GM19372 (cell line): ENCODE measurements around the gene CLCN2.

ENCODE experiments used
- ATAC-seq: cut with Tn5 transposase; IDR thresholded peaks from one replicate; pipeline ENCODE4 v1.9.1; 2021; ENCODE audit warnings: mild to moderate bottlenecking, low read depth, moderate library complexity; ENCODE audit not compliant: unreplicated experiment

CLCN2 gene

DNA sequence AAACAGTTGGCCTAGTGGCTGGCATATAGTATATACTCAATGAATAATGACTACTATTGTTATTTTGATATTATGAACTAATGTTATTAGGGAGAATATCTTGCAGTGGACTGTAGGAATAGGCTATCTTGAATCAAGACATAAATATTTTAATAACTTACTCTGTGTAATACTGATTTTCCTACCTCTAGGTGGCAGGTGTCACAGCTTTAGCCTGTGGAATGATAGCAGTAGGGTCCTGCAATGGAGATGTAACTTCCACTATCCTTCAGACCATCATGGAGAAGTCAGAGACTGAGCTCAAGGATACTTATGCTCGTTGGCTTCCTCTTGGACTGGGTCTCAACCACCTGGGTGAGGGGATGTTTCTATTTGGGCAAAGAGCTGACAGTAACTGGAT, 55.8 kb downstream of the CLCN2 start:
- ATAC-seq, result no peak

DNA sequence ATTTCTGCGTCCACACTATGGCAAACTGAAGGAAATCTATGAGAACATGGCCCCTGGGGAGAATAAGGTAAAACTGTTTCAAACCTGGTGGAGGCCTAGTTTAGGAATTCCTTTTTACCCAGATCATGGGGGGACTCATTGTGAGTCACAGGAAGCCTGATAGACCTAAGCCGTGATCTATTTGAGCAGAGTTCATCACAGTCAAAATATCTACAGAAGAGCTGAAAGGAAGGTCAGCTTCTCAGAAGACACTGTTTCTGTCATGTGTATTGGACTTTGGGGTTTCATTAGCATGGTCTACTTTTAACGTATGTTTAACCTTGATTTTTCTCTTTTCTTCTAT, 61.1 kb downstream of the CLCN2 start:
- ATAC-seq, result no peak

DNA sequence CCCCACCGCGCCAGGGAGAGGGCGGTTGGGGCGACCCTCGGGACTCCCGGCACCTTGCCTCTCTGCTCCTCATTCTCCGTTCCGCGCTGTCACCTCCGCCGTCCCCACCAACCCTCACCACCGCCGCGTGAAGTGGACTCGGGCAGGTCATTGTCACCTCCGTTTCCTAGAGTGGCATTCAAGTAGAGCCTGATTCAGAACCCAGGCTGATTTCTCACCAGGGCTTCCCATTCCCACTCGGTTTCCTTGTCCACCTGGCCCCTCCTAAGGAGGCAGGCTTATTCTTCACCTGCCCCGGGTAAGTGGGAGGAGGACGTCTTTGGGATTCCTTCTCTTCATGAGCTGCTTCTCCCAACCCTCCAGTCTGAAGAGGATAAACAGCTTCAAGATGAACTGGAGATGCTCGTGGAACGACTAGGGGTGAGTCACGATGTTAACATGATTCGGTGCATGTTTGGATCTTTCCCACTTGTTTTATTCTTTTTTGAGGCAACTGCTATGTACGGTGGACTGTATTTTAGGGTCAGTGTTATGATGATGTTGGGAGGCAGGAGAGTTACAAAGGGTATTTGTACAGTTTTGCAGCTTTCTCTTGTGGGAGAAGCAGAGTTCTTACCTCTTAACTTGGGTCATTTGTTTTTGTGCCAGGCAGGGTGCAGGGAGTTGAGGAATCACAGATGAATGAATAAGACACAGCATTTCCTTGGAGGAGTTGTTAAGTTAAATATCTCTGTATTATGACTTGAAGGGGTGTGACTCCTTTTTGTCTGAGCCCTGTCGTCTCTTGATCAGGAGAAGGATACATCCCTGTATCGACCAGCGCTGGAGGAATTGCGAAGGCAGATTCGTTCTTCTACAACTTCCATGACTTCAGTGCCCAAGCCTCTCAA, 61.7 kb downstream of the CLCN2 start:
- no peak for ATAC-seq

DNA sequence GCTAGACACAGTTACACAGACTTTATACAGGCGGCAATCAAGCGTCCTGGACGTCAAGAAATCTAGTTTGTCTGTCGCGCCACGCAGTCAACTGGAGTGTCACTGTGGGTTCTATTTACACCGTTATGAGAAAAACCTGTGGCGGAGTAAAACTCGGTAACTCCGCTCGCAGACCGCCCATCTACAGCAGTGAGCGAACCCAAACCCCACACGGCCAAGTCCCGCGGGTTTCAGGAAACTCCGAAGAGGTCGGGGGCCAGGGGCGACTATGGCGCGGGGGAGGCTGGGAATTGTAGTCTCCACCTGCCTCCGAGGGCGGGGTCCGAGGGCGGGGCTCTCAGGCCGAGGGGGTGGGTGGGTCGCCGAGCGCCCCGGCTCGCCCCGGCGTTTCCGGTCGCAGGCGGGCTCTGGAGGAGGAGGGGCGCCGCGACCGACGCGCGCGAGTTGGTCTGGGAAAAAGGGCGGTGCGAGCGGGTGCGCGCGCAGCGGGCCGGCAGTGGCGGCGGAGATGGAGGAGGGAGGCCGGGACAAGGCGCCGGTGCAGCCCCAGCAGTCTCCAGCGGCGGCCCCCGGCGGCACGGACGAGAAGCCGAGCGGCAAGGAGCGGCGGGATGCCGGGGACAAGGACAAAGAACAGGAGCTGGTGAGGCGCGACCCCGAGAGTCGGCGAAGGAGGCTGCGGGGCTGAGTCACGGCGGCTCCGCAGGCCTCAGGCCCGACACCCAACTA, 62.5 kb downstream of the CLCN2 start, which contains the start of gene PSMD2:
PSMD2 (plus strand) TSS at position 483 of the 729 bp plus-strand sequence; CDS start at position 509, 26 bp downstream.
- ATAC-seq, result peak; percentile 92

DNA sequence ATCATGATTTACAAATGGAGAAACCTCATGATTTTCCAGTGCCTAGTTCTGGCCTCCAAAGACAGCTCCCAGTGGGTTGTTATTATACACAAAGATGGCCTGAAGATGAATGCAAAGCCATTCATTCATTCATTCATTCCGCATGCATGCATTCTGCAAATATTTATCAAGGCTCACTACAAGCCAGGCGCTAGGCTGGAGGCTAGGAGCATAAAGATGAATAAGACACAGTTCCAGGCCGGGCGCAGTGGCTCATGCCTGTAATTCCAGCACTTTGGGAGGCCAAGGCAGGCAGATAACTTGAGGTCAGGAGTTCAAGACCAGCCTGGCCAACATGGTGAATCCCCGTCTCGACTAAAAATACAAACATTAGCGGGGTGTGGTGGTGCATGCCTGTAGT, 64.8 kb downstream of the CLCN2 start:
- no peak for ATAC-seq
